Esophagus squamous epithelium (tissue), 4 donors: ENCODE results near the gene PILRA.

Experiments
- CTCF ChIP-seq, 6 experiments: fragments of 450-650 bp in 4 of 6; fragments of 200-600 bp in 2 of 6; sonication (generic) in 2 of 6; IDR thresholded peaks; one replicate each; pipeline ENCODE4 v1.5.1; 2016 to 2019; ENCODE audit warnings: antibody characterized with exemption in 6 of 6, mild to moderate bottlenecking in 4 of 6, moderate library complexity in 4 of 6
- POLR2A ChIP-seq, 4 donors: fragments of 450-650 bp; IDR thresholded peaks; one replicate each; pipeline ENCODE4 v1.6.1; 2017; ENCODE audit warnings: antibody characterized with exemption in 4 of 4, mild to moderate bottlenecking in 4 of 4, moderate library complexity in 3 of 4

GRCh38 chr7:100353685-100354330 is 19.5 kb upstream of the PILRA start:
- TF ChIP-seq CTCF (IDR thresholded peaks at IDR 0.05) (no peak), POLR2A (IDR thresholded peaks at IDR 0.05) (no peak)
